Activated CD4-positive, alpha-beta T cell treated with anti-CD3 and anti-CD28 coated beads for 4 hours (primary cell): ENCODE results near the gene SCN2A.
"Not testable (repeated sequence)": the region's sequence is repeated elsewhere in the genome, so short reads cannot be mapped to it uniquely, and the experiment has no call there.

ENCODE experiments used
- DNase-seq, 2 donors: peaks; one replicate each; pipeline ENCODE4 v3.0.0-alpha.2; 2020

SCN2A gene

GRCh38 chr2:165344276-165344675 is 105.1 kb downstream of the SCN2A start:
- DNase-seq = not testable (repeated sequence)

- no peak for DNase-seq
These were observed 109.2 kb downstream of the SCN2A start for GRCh38 chr2:165348441-165348840.

- no peak for DNase-seq
These were observed 110.0 kb downstream of the SCN2A start for GRCh38 chr2:165349181-165349580.

GRCh38 chr2:165357758-165358157 is 118.5 kb downstream of the SCN2A start:
- DNase-seq = no peak

- DNase-seq = no peak
These were observed 122.3 kb downstream of the SCN2A start for GRCh38 chr2:165361514-165361913.

- no peak for DNase-seq
These were observed 130.1 kb downstream of the SCN2A start for GRCh38 chr2:165369131-165369897.

GRCh38 chr2:165369898-165370296 is 130.7 kb downstream of the SCN2A start:
- DNase-seq = no peak

GRCh38 chr2:165371356-165371755 is 132.1 kb downstream of the SCN2A start:
- DNase-seq = no peak

- no peak for DNase-seq
These were observed 134.2 kb downstream of the SCN2A start for GRCh38 chr2:165373278-165374010.

- no peak for DNase-seq
These were observed 137.4 kb downstream of the SCN2A start for GRCh38 chr2:165376571-165376975.

GRCh38 chr2:165382362-165382761 is 143.1 kb downstream of the SCN2A start:
- DNase-seq = no peak

GRCh38 chr2:165390875-165391274 is 151.7 kb downstream of the SCN2A start:
- no peak for DNase-seq

- no peak for DNase-seq
These were observed 152.6 kb downstream of the SCN2A start for GRCh38 chr2:165391791-165392190.

- DNase-seq = not testable (repeated sequence)
These were observed 159.4 kb downstream of the SCN2A start for GRCh38 chr2:165398603-165399002.

- DNase-seq = no peak
These were observed 162.2 kb downstream of the SCN2A start for GRCh38 chr2:165401285-165401852.

GRCh38 chr2:165402162-165402561 is 162.9 kb downstream of the SCN2A start:
- no peak for DNase-seq

- DNase-seq = no peak
These were observed 167.0 kb downstream of the SCN2A start for GRCh38 chr2:165406173-165406572.

GRCh38 chr2:165407466-165407865 is 168.3 kb downstream of the SCN2A start:
- no peak for DNase-seq

- no peak for DNase-seq
These were observed 169.0 kb downstream of the SCN2A start for GRCh38 chr2:165408186-165408585.

- DNase-seq = no peak
These were observed 171.1 kb downstream of the SCN2A start for GRCh38 chr2:165410276-165410675.

GRCh38 chr2:165414187-165414586 is 175.0 kb downstream of the SCN2A start:
- DNase-seq = no peak

- no peak for DNase-seq
These were observed 177.8 kb downstream of the SCN2A start for GRCh38 chr2:165417009-165417408.

GRCh38 chr2:165420231-165420630 is 181.0 kb downstream of the SCN2A start:
- no peak for DNase-seq

GRCh38 chr2:165423081-165423480 is 183.9 kb downstream of the SCN2A start:
- no peak for DNase-seq
